ENCODE measurements around the gene AURKAIP1.

GRCh38 chr1:1359664-1360468 is 15.1 kb downstream of the AURKAIP1 start:
- no peak for TF ChIP-seq CTCF (IDR thresholded peaks at IDR 0.05)
- TF ChIP-seq POLR2A (IDR thresholded peaks at IDR 0.05), result peak in 1 of 2 donors; percentile 9
